Colonic mucosa (tissue), 4 donors: ENCODE results near the gene RS1. TPM values are rescaled to one million over a fixed set of nuclear protein-coding genes. Genes with fewer than 3 reads are reported as not detected.

ENCODE experiments used
- DNase-seq: peaks from one replicate; pipeline ENCODE4 v3.0.0-alpha.2; 2020
- H3K27ac ChIP-seq: fragments of 200-600 bp; one replicate; pipeline ENCODE4 v1.8.0; 2021
- H3K27me3 ChIP-seq: fragments of 200-600 bp; one replicate; pipeline ENCODE4 v1.8.0; 2021
- H3K36me3 ChIP-seq: fragments of 200-600 bp; one replicate; pipeline ENCODE4 v1.8.0; 2021
- H3K4me1 ChIP-seq: fragments of 200-600 bp; one replicate; pipeline ENCODE4 v1.8.0; 2021; ENCODE audit warnings: mild to moderate bottlenecking
- H3K4me3 ChIP-seq: fragments of 200-600 bp; one replicate; pipeline ENCODE4 v1.8.0; 2021
- H3K9ac ChIP-seq, 2 donors: one replicate each; pipeline ENCODE4 v1.7.0; 2013; ENCODE audit warnings: control low read depth in 2 of 2, low read depth in 2 of 2, low read length in 2 of 2
- H3K9me3 ChIP-seq: fragments of 200-600 bp; one replicate; pipeline ENCODE4 v1.8.0; 2021
- CTCF ChIP-seq: fragments of 200-600 bp; IDR thresholded peaks from one replicate; pipeline ENCODE4 v1.8.0; 2022; ENCODE audit warnings: antibody characterized with exemption, mild to moderate bottlenecking
- intact Hi-C: fragments of 100-400 bp; cut with DNase I; formaldehyde crosslinking; loops from one replicate; pipeline ENCODE4 v1.14.1; 2022
- total RNA-seq, 2 donors: library from RNA; stranded (reverse); fragmentation: NEBNext Ultra II Directional in 1 of 2; extraction: Animal tissue kit (Norgen Biotek cat#: 25700) in 1 of 2; gene quantifications; one replicate each; pipeline ENCODE4 v1.2.1, GENCODE V29; 2021
- donor health status: healthy.
- donor health status: DM: no; HTN: no; CAD: no.
- donor health status: DM: no; HTN: no; CAD: no.

The RS1 gene
- total RNA-seq, 2 donors from 2014 or later = not detected

GRCh38 chrX:18596096-18596495 is 75.8 kb downstream of the RS1 start:
- H3K9me3 ChIP-seq = no peaks in the 10 kb centered on the region
- no peak for DNase-seq
- no peak for TF ChIP-seq CTCF
- intact Hi-C loops = no loop called here
- H3K27me3 ChIP-seq = no peaks in the 10 kb centered on the region
- no peak overlapping the region for H3K27ac ChIP-seq
- no peaks in the 10 kb centered on the region for H3K4me1 ChIP-seq
- H3K4me3 ChIP-seq = no peak overlapping the region
- no peak overlapping the region for H3K9ac ChIP-seq
- H3K36me3 ChIP-seq = no peaks in the 10 kb centered on the region

- no peaks in the 10 kb centered on the region for H3K9me3 ChIP-seq
- no peaks in the 10 kb centered on the region for H3K36me3 ChIP-seq
- intact Hi-C loops = no loop called here
- no peak overlapping the region for H3K27ac ChIP-seq
- DNase-seq = no peak
- no peak for TF ChIP-seq CTCF
- no peaks in the 10 kb centered on the region for H3K27me3 ChIP-seq
- H3K4me3 ChIP-seq = no peak overlapping the region
- H3K9ac ChIP-seq = no peak overlapping the region
- H3K4me1 ChIP-seq = no peaks in the 10 kb centered on the region
These were observed 77.8 kb downstream of the RS1 start for GRCh38 chrX:18594079-18594478.

- Histone ChIP-seq H3K4me3 (no peak overlapping the region), H3K4me1 (no peaks in the 10 kb centered on the region), H3K9ac (no peak overlapping the region), H3K36me3 (no peaks in the 10 kb centered on the region), H3K27ac (no peak overlapping the region), H3K27me3 (no peaks in the 10 kb centered on the region), H3K9me3 (no peaks in the 10 kb centered on the region)
- DNase-seq = no peak
- no peak for TF ChIP-seq CTCF
- intact Hi-C loops = no loop called here
These were observed 80.1 kb downstream of the RS1 start for GRCh38 chrX:18591834-18592233.

Other genes starting within 250 kb of the RS1 start
- 1 to 10 TPM; 3.7 to 4.4 TPM for gene CDKL5, start 246.5 kb downstream of the RS1 start, total RNA-seq
- gene PPEF1, start 35.5 kb upstream of the RS1 start, total RNA-seq = under 1 TPM in 1 of 2 donors, not detected in 1; 0.15 TPM